H1 (cell line): ENCODE measurements around the gene LCLAT1. TPM values are rescaled to one million over a fixed set of nuclear protein-coding genes. Genes with fewer than 3 reads are reported as not detected.

Source experiments
- CTCF ChIA-PET: fragments of 300-600 bp; sonication (Branson Sonifier 250); formaldehyde crosslinking; loops from one replicate; lab custom pipeline; 2021; ENCODE audit not compliant: partially characterized antibody; lab: Charles Lee
- POLR2A ChIA-PET: fragments of 300-600 bp; sonication (Branson Sonifier 250); formaldehyde crosslinking; loops from one replicate; lab custom pipeline; 2021; ENCODE audit warnings: inconsistent platforms; ENCODE audit not compliant: partially characterized antibody; lab: Charles Lee
- DNase-seq, 2 experiments: peaks; one replicate each; pipeline versions ENCODE4 v3.0.0 to v3.0.0-alpha.2; 2010 to 2022; ENCODE audit warnings: low spot score in 2 of 2, low read depth in 1 of 2, mixed read lengths in 1 of 2
- FAIRE-seq: peaks from 2 replicates; lab custom pipeline; 2011; peaks lifted over from hg19 to GRCh38; lab: Jason Lieb, UNC
- H2AFZ ChIP-seq: 2 replicates; pipeline ENCODE4 v1.8.1; 2012; ENCODE audit warnings: low read length, inconsistent platforms
- H2AK5ac ChIP-seq: 2 replicates; pipeline ENCODE4 v1.6.1; 2013; ENCODE audit warnings: low read depth, low read length
- H2BK120ac ChIP-seq: replicated peaks from 2 replicates; pipeline ENCODE3; 2013; ENCODE audit warnings: low read depth, low read length, inconsistent platforms
- H2BK12ac ChIP-seq: 2 replicates; pipeline ENCODE4 v1.6.1; 2013; ENCODE audit warnings: low read depth, low read length
- H2BK15ac ChIP-seq: 2 replicates; pipeline ENCODE4 v1.6.1; 2013; ENCODE audit warnings: low read length
- H2BK20ac ChIP-seq: 2 replicates; pipeline ENCODE4 v1.6.1; 2013; ENCODE audit warnings: low read length
- H2BK5ac ChIP-seq: 2 replicates; pipeline ENCODE4 v1.6.1; 2013; ENCODE audit warnings: low read depth, low read length
- H3K14ac ChIP-seq: 2 replicates; pipeline ENCODE4 v1.6.1; 2013; ENCODE audit warnings: inconsistent platforms; ENCODE audit not compliant: insufficient read length
- H3K18ac ChIP-seq: 2 replicates; pipeline ENCODE4 v1.6.1; 2013; ENCODE audit warnings: low read length; ENCODE audit errors: extremely low read depth
- H3K23ac ChIP-seq: 2 replicates; pipeline ENCODE4 v1.6.1; 2013; ENCODE audit warnings: inconsistent platforms; ENCODE audit not compliant: insufficient read length
- H3K23me2 ChIP-seq: 2 replicates; pipeline ENCODE4 v1.6.1; 2013; ENCODE audit warnings: low read depth, low read length
- H3K27ac ChIP-seq: 2 replicates; pipeline ENCODE4 v1.6.1; 2011; ENCODE audit warnings: low read depth, low read length, inconsistent platforms
- H3K27me3 ChIP-seq, 4 experiments: replicated peaks in 1 of 4; 1 replicate in 1 of 4; 2 replicates in 3 of 4; pipeline versions ENCODE4 v1.6.1 to v1.8.1; 2011 to 2013; ENCODE audit warnings: low read length in 3 of 4, mild to moderate bottlenecking in 3 of 4, inconsistent platforms in 2 of 4, mixed read lengths in 2 of 4, moderate library complexity in 1 of 4; ENCODE audit not compliant: control insufficient read depth in 3 of 4, insufficient read depth in 3 of 4; ENCODE audit errors: extremely low read depth in 1 of 4
- H3K36me3 ChIP-seq, 4 experiments: 2 replicates each; pipeline versions ENCODE4 v1.6.1 to v1.8.1; 2011 to 2013; ENCODE audit warnings: mild to moderate bottlenecking in 4 of 4, low read length in 3 of 4, moderate library complexity in 2 of 4, control low read depth in 1 of 4, inconsistent platforms in 1 of 4; ENCODE audit not compliant: insufficient read depth in 4 of 4, control insufficient read depth in 2 of 4
- H3K4ac ChIP-seq: replicated peaks from 2 replicates; pipeline ENCODE3; 2013; ENCODE audit warnings: low read length, low read depth, mixed read lengths, inconsistent platforms; ENCODE audit not compliant: insufficient read length
- H3K4me1 ChIP-seq, 4 experiments: replicated peaks in 1 of 4; 1 replicate in 1 of 4; 2 replicates in 3 of 4; pipeline versions ENCODE4 v1.6.1 to v1.8.1; 2011 to 2013; ENCODE audit warnings: low read length in 3 of 4, inconsistent platforms in 2 of 4, mixed read lengths in 1 of 4; ENCODE audit not compliant: insufficient read depth in 4 of 4, control insufficient read depth in 3 of 4
- H3K4me2 ChIP-seq, 2 experiments: 2 replicates each; pipeline versions ENCODE4 v1.6.1 to v1.8.1; 2011 to 2013; ENCODE audit warnings: low read depth in 2 of 2, low read length in 2 of 2, control low read depth in 1 of 2, inconsistent platforms in 1 of 2, mild to moderate bottlenecking in 1 of 2; ENCODE audit not compliant: insufficient read depth in 1 of 2
- H3K4me3 ChIP-seq, 4 experiments: fragments of 200-600, 300-600 bp in 1 of 4; sonication (generic), shearing (Covaris generic), sonication (Bioruptor Twin) in 1 of 4; 2 replicates each; pipeline versions ENCODE4 v1.5.1 to v1.8.1; 2011 to 2016; ENCODE audit warnings: low read length in 4 of 4, low read depth in 3 of 4, control low read depth in 2 of 4, inconsistent platforms in 2 of 4, mild to moderate bottlenecking in 2 of 4, mixed read lengths in 1 of 4, moderate library complexity in 1 of 4; ENCODE audit not compliant: insufficient read depth in 2 of 4; ENCODE audit errors: extremely low read depth in 1 of 4
- H3K56ac ChIP-seq: replicated peaks from 2 replicates; pipeline ENCODE3; 2013; ENCODE audit warnings: low read depth, mild to moderate bottlenecking, mixed read lengths, low read length, inconsistent platforms; ENCODE audit not compliant: insufficient read length
- H3K79me1 ChIP-seq: 2 replicates; pipeline ENCODE4 v1.6.1; 2013; ENCODE audit warnings: low read depth, low read length, control low read depth
- H3K79me2 ChIP-seq, 2 experiments: 2 replicates each; pipeline versions ENCODE4 v1.6.1 to v1.8.1; 2012 to 2013; ENCODE audit warnings: low read length in 2 of 2, mild to moderate bottlenecking in 2 of 2, inconsistent platforms in 1 of 2; ENCODE audit not compliant: insufficient read depth in 2 of 2, control insufficient read depth in 1 of 2
- H3K9ac ChIP-seq, 4 experiments: replicated peaks in 1 of 4; 1 replicate in 1 of 4; 2 replicates in 3 of 4; pipeline versions ENCODE4 v1.6.1 to v1.8.1; 2011 to 2013; ENCODE audit warnings: low read depth in 3 of 4, low read length in 3 of 4, control low read depth in 2 of 4, mild to moderate bottlenecking in 2 of 4, moderate library complexity in 2 of 4, inconsistent platforms in 1 of 4; ENCODE audit errors: extremely low read depth in 1 of 4
- H3K9me3 ChIP-seq, 2 experiments: 2 replicates each; pipeline versions ENCODE4 v1.6.1 to v1.8.1; 2012 to 2013; ENCODE audit warnings: mild to moderate bottlenecking in 2 of 2, moderate library complexity in 2 of 2, control low read depth in 1 of 2, inconsistent platforms in 1 of 2, low read depth in 1 of 2, low read length in 1 of 2, mixed read lengths in 1 of 2; ENCODE audit not compliant: insufficient read depth in 2 of 2
- H4K20me1 ChIP-seq, 2 experiments: replicated peaks in 1 of 2; 2 replicates each; pipeline versions ENCODE3 to v1.8.1; 2011 to 2013; ENCODE audit warnings: inconsistent platforms in 2 of 2, low read length in 2 of 2, mild to moderate bottlenecking in 1 of 2; ENCODE audit not compliant: insufficient read depth in 2 of 2, control insufficient read depth in 1 of 2
- H4K5ac ChIP-seq: 2 replicates; pipeline ENCODE4 v1.6.1; 2013; ENCODE audit warnings: low read length, low read depth, mixed read lengths, inconsistent platforms; ENCODE audit not compliant: insufficient read length
- H4K8ac ChIP-seq: 2 replicates; pipeline ENCODE4 v1.8.0; 2013; ENCODE audit warnings: mild to moderate bottlenecking, moderate library complexity, low read length, inconsistent platforms; ENCODE audit not compliant: insufficient read depth; ENCODE audit errors: extremely low read depth
- H4K91ac ChIP-seq: replicated peaks from 2 replicates; pipeline ENCODE3; 2013; ENCODE audit warnings: low read length, mixed read lengths, inconsistent platforms; ENCODE audit not compliant: insufficient read length
- BRCA1 ChIP-seq: IDR thresholded peaks from 2 replicates; pipeline ENCODE4 v1.6.1; 2012; ENCODE audit warnings: low read depth, low read length, improper control_type of control experiment
- EP300 ChIP-seq, 2 experiments: IDR thresholded peaks; 1 replicate in 1 of 2; 2 replicates in 1 of 2; pipeline ENCODE4 v1.6.1; 2011 to 2012; ENCODE audit warnings: low read depth in 2 of 2, low read length in 2 of 2, mild to moderate bottlenecking in 2 of 2, borderline replicate concordance in 1 of 2, inconsistent platforms in 1 of 2, moderate library complexity in 1 of 2
- SP2 ChIP-seq: IDR thresholded peaks from 2 replicates; pipeline ENCODE4 v1.6.1; 2012; ENCODE audit warnings: mild to moderate bottlenecking, low read length, inconsistent platforms
- TEAD4 ChIP-seq: IDR thresholded peaks from 2 replicates; pipeline ENCODE4 v1.6.1; 2012; ENCODE audit warnings: low read depth, low read length, inconsistent platforms, mixed read lengths
- ZNF274 ChIP-seq: IDR thresholded peaks from 2 replicates; pipeline ENCODE4 v1.7.0; 2012; ENCODE audit warnings: low read length, borderline replicate concordance; ENCODE audit errors: extremely low read depth
- polyA plus RNA-seq, 7 experiments: library from polyadenylated mRNA; depleted of rRNA in 3 of 7; stranded (reverse) in 5 of 7; unstranded in 2 of 7; fragments of >200 nt in 5 of 7; fragments of 200-250 nt in 2 of 7; gene quantifications; 1 replicate in 5 of 7; 2 replicates in 1 of 7; 4 replicates in 1 of 7; pipeline versions ENCODE4 v1.2.1 to v1.2.3, GENCODE V29; 2011 to 2013; ENCODE audit warnings: missing spikeins in 2 of 7, mixed read lengths in 2 of 7
- total RNA-seq: library from RNA; stranded (reverse); fragmentation: NEBNext Ultra II Directional; extraction: Animal tissue kit (Norgen Biotek cat#: 25700); gene quantifications from 2 replicates; pipeline ENCODE4 v1.2.1, GENCODE V29; 2021

LCLAT1 gene
- total and polyA plus RNA-seq, 2 of the 8 experiments (the other 6 are each of a cell fraction or from before 2014, with no cell fraction given): 7.6 to 22.0 TPM

DNA sequence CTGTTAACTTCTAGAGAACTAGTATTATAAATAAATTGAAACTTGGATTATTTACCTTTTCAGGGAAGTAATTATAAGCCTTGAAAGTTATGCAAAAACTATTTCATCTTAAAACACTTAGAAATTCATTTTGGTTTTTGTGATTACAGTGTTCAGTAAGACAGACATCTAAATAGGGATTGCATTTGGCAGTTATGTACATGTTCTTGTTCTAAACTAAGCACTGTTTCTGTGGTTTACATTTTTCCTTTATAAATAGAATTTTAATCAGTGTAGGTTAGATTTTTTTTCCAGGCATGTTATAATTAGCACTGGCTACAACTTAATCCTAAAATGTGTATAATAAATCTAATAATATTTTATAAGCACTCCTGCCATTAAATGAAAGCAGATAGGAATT lies 35.0 kb downstream of the LCLAT1 start:
- Histone ChIP-seq H3K4me1 (peaks cover 0 to 6% (median 1%) of the 10 kb centered on the region in 4 experiments; a peak in 2 of 7 replicates), H3K18ac (no peak overlapping the region), H3K23me2 (no peaks in the 10 kb centered on the region)
- TF ChIP-seq ZNF274 (no peak), SP2 (no peak), BRCA1 (no peak), TEAD4 (no peak), EP300 (IDR thresholded peaks at IDR 0.05; ENCODE audit: borderline replicate concordance in 1 of 2, low read depth in 2 of 2, low read length in 2 of 2) (no peak)
- TF ChIP-seq, all 59 proteins: peak for 0
- no peak overlapping the region for H4K91ac ChIP-seq
- no peaks in the 10 kb centered on the region for H3K27me3 ChIP-seq
- no peak overlapping the region for H2BK15ac ChIP-seq
- no peak overlapping the region for H4K5ac ChIP-seq
- H2BK120ac ChIP-seq: no peak overlapping the region
- no peak overlapping the region for H3K23ac ChIP-seq
- no peak overlapping the region for H2AK5ac ChIP-seq
- no peak overlapping the region for H2AFZ ChIP-seq
- no peak overlapping the region for H3K4ac ChIP-seq
- DNase-seq (no peak), FAIRE-seq (no peak)
- H3K4me2 ChIP-seq: no peak overlapping the region
- H3K14ac ChIP-seq: no peak overlapping the region
- peaks cover 0 to 2% of the 10 kb centered on the region in 2 experiments for H4K20me1 ChIP-seq
- no peak overlapping the region for H3K4me3 ChIP-seq
- 0 out of 2 replicates have a peak, but pooled peaks cover 3% of the 10 kb centered on the region for H3K79me1 ChIP-seq
- no peak overlapping the region for H3K9ac ChIP-seq
- ChIA-PET CTCF (no interaction called here), POLR2A (no interaction called here)
- H3K9me3 ChIP-seq: no peaks in the 10 kb centered on the region
- no peak overlapping the region for H2BK20ac ChIP-seq
- H2BK12ac ChIP-seq: no peak overlapping the region
- H3K27ac ChIP-seq: no peak overlapping the region
- no peak overlapping the region for H4K8ac ChIP-seq
- H3K79me2 ChIP-seq: peaks cover 0 to 30% of the 10 kb centered on the region in 2 experiments; a peak in 3 of 4 replicates
- H3K56ac ChIP-seq: no peak overlapping the region
- no peaks in the 10 kb centered on the region for H3K36me3 ChIP-seq
- H2BK5ac ChIP-seq: no peak overlapping the region
